Measurements from ENCODE around the gene ACOT9. TPM values are rescaled to one million over a fixed set of nuclear protein-coding genes. Genes with fewer than 3 reads are reported as not detected.

The ACOT9 gene, protein sequence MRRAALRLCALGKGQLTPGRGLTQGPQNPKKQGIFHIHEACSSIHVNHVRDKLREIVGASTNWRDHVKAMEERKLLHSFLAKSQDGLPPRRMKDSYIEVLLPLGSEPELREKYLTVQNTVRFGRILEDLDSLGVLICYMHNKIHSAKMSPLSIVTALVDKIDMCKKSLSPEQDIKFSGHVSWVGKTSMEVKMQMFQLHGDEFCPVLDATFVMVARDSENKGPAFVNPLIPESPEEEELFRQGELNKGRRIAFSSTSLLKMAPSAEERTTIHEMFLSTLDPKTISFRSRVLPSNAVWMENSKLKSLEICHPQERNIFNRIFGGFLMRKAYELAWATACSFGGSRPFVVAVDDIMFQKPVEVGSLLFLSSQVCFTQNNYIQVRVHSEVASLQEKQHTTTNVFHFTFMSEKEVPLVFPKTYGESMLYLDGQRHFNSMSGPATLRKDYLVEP
- 57.0 and 59.2 TPM in 2 replicates for total RNA-seq (2013; cell fraction: nucleolus; rRNA removed)
- 21.1 and 22.0 TPM in 2 replicates for total RNA-seq (2014; rRNA removed)
- total RNA-seq (2014; rRNA removed; fragmentation: Illumina TruSeq; extraction: Trizol): 19.8 and 21.9 TPM in 2 replicates
- total RNA-seq (2021): 16.9 and 17.4 TPM in 2 replicates
- polyA plus RNA-seq (2011; ENCODE audit: low read depth): 9.7 TPM
- 42.5 and 57.2 TPM in 2 replicates for polyA plus RNA-seq (2011; rRNA removed)
- 24.0 and 26.0 TPM in 2 replicates for polyA plus RNA-seq (2011; cell fraction: cytosol; rRNA removed)
- 36.2 and 39.5 TPM in 2 replicates for polyA plus RNA-seq (2011; cell fraction: nucleus; rRNA removed)
- polyA plus RNA-seq (2012): 12.3 and 15.4 TPM in 2 replicates
- polyA plus RNA-seq (2014; fragmentation: Illumina TruSeq; extraction: Trizol): 22.0 and 23.4 TPM in 2 replicates
- polyA plus RNA-seq (2014; fragmentation: Nextera tagmentation; extraction: Ambion mirVana): 10 to 100 TPM; 23.7 to 24.5 TPM
- polyA plus RNA-seq (2014; rRNA removed): 18.1 and 24.0 TPM in 2 replicates
- 10 to 100 TPM; 22.8 to 24.5 TPM for polyA plus RNA-seq (2016; fragmentation: Nextera tagmentation; extraction: Ambion mirVana)
- 22.1 and 25.5 TPM in 2 replicates for polyA minus RNA-seq (2011; rRNA and poly(A)+ RNA removed)
- polyA minus RNA-seq (2011; cell fraction: cytosol; rRNA and poly(A)+ RNA removed): 8.4 and 8.7 TPM in 2 replicates
- 13.7 and 18.1 TPM in 2 replicates for polyA minus RNA-seq (2011; cell fraction: nucleus; rRNA and poly(A)+ RNA removed)
- Bru-seq, nascent RNA: percentile 75 among the genes with signal in this experiment
- BruChase-seq, experiment 1, labeled RNA remaining after a 6-hour chase: percentile 77 among the genes with signal in this experiment
- BruChase-seq, experiment 2, labeled RNA remaining after a 2-hour chase: percentile 78 among the genes with signal in this experiment
- long read RNA-seq, experiment 1, transcript ACOT9-204 (16 exons, 3,117 nt): major isoform, 14 of 30 reads
- long read RNA-seq, experiment 1, transcript ACOT9-201 (15 exons, 1,675 nt): minor isoform, 7 of 30 reads
- long read RNA-seq, experiment 1, partial matches to known transcripts: 4 of 30 reads
- long read RNA-seq, experiment 1, other reads (novel, unspliced or antisense): 5 of 30 reads
- long read RNA-seq, experiment 2, transcript ACOT9-201 (15 exons, 1,675 nt): minor isoform, 88 of 335 reads
- long read RNA-seq, experiment 2, transcript ACOT9-204 (16 exons, 3,117 nt): major isoform, 175 of 335 reads
- long read RNA-seq, experiment 2, partial matches to known transcripts: 17 of 335 reads
- long read RNA-seq, experiment 2, other reads (novel, unspliced or antisense): 55 of 335 reads

DNA sequence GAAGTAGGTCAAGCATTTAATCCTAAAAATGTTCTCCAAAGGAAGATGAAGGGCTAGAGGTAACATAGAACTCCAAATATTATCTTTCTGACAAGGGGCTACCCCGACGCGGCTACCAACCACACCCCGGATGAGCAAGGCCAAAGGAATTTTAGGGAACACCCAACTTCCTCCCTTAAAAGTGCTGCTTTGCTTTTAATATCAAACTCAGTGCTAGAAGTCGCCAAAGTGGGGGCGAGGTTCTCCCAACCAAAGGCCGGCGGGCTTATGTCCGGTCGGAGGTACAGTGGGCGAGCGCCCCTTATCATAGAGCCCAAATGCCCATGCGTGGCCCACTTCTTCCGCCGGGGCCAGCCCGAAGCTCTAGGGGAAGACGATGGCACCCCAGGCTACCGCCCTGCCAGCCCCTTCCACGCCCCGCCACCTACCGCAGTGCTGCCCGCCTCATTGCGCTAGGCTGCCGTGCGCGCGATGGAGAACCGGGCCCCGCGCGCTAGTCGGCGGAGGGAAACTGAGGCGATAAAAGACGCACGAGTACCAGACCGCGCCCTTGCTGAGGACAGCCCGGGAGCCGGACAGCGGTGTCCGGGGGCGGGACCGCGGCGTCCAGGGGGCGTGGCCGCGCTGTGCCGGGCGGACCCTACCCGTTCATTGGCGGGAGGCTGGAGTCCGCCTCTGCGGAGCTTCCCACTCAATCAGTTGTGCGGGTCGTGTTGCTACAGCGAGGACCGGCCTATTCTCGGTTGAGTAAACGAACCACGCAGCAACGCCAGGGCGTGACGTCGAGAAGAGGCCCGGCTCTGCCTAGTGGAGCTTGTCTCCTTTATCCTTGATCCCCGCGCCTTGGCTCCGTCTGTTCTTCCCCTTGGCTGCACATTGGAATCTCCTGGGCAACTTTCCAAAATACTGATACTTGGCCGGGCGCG is at the start of gene ACOT9:
TSS of gene ACOT9 (minus strand) at position 580 of the 926 bp plus-strand sequence. CDS start at position 448, 132 bp downstream.
- ATAC-seq (peak; percentile 94), FAIRE-seq (peak; percentile 52), DNase-seq (ENCODE audit: low read depth, low spot score) (peak; percentile 53)
- H3K9me3 ChIP-seq (replicated peaks; ENCODE audit: control insufficient read depth, insufficient read depth, low read length): no peaks in the 10 kb centered on the region; the same call in 2 of the 3 replicates
- ChIA-PET RAD21 (ENCODE audit: unreplicated experiment) (interaction anchor here (1.0 to 2.9 kb wide), 4 partner anchors 10 to 159 kb away, joined by 4 to 18 read pairs (median 4); no protein-coding TSS in a partner anchor), POLR2A (interaction anchor here (0.6 to 2.4 kb wide), 8 partner anchors 8 to 1693 kb away, joined by 3 to 12 read pairs (median 4); partner anchors contain the start of gene SAT1), SMC1A (ENCODE audit: uncharacterized antibody, unreplicated experiment) (interaction anchor here (1.0 to 2.2 kb wide), 6 partner anchors 11 to 159 kb away, joined by 3 to 10 read pairs (median 4); partner anchors contain the start of gene SAT1), CTCF (interaction anchor here (1.0 to 4.0 kb wide), 4 partner anchors 9 to 159 kb away, joined by 3 to 19 read pairs (median 4); partner anchors contain the start of gene SAT1)
- peak within 1 kb of the TSS; percentile 48 for H2AFZ ChIP-seq (ENCODE audit: control insufficient read depth, low read depth, low read length)
- in situ Hi-C loops (cut with MboI) (no loop called here), intact Hi-C loops (cut with micrococcal nuclease; ENCODE audit: unreplicated experiment) (no loop called here)
- 31% methylated on average over 64 of the region's 73 CpGs for WGBS (ENCODE audit: insufficient coverage, insufficient replicate concordance, low lambda C conversion rate, missing lambda C conversion rate)
- no peaks in the 10 kb centered on the region for H4K20me1 ChIP-seq (ENCODE audit: control insufficient read depth, insufficient read depth)
- H3K36me3 ChIP-seq (ENCODE audit: control insufficient read depth in 2 of 2, insufficient read depth in 2 of 2, low read length in 1 of 2): no peaks in the 10 kb centered on the region
- peak within 1 kb of the TSS; percentile 72 for H3K4me2 ChIP-seq (ENCODE audit: control insufficient read depth, insufficient read depth)
- peak within 1 kb of the TSS; percentile 73 for H3K4me3 ChIP-seq
- H3K9ac ChIP-seq (ENCODE audit: control insufficient read depth, insufficient read depth, low read length): peak within 1 kb of the TSS; percentile 81
- TSS peak; percentile 75 for BruUV-seq (replicated peaks)
- no peaks in the 10 kb centered on the region for H3K27me3 ChIP-seq (replicated peaks in 1 of 2; ENCODE audit: control insufficient read depth in 2 of 2, insufficient read depth in 2 of 2, low read length in 1 of 2)
- H3K27ac ChIP-seq (ENCODE audit: control insufficient read depth, insufficient read depth): peak within 1 kb of the TSS; percentile 74
- no peaks in the 10 kb centered on the region for H3K4me1 ChIP-seq (ENCODE audit: control insufficient read depth, insufficient read depth, low read length)
- peaks cover 19% of the 10 kb centered on the region for H3K79me2 ChIP-seq (ENCODE audit: control insufficient read depth, insufficient read depth, low read length)
- peak; percentile 56; the same call in 1 of the 2 replicates for TF ChIP-seq NFYB (IDR thresholded peaks at IDR 0.05; ENCODE audit: insufficient read depth, low read depth, low read length)
- TF ChIP-seq, protein P1, sequence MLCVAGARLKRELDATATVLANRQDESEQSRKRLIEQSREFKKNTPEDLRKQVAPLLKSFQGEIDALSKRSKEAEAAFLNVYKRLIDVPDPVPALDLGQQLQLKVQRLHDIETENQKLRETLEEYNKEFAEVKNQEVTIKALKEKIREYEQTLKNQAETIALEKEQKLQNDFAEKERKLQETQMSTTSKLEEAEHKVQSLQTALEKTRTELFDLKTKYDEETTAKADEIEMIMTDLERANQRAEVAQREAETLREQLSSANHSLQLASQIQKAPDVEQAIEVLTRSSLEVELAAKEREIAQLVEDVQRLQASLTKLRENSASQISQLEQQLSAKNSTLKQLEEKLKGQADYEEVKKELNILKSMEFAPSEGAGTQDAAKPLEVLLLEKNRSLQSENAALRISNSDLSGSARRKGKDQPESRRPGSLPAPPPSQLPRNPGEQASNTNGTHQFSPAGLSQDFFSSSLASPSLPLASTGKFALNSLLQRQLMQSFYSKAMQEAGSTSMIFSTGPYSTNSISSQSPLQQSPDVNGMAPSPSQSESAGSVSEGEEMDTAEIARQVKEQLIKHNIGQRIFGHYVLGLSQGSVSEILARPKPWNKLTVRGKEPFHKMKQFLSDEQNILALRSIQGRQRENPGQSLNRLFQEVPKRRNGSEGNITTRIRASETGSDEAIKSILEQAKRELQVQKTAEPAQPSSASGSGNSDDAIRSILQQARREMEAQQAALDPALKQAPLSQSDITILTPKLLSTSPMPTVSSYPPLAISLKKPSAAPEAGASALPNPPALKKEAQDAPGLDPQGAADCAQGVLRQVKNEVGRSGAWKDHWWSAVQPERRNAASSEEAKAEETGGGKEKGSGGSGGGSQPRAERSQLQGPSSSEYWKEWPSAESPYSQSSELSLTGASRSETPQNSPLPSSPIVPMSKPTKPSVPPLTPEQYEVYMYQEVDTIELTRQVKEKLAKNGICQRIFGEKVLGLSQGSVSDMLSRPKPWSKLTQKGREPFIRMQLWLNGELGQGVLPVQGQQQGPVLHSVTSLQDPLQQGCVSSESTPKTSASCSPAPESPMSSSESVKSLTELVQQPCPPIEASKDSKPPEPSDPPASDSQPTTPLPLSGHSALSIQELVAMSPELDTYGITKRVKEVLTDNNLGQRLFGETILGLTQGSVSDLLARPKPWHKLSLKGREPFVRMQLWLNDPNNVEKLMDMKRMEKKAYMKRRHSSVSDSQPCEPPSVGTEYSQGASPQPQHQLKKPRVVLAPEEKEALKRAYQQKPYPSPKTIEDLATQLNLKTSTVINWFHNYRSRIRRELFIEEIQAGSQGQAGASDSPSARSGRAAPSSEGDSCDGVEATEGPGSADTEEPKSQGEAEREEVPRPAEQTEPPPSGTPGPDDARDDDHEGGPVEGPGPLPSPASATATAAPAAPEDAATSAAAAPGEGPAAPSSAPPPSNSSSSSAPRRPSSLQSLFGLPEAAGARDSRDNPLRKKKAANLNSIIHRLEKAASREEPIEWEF (IDR thresholded peaks at IDR 0.05; ENCODE audit: insufficient replicate concordance, low read depth, low read length): no peak
- peak; percentile 28; the same call in 1 of the 2 replicates for TF ChIP-seq POLR2AphosphoS5 (IDR thresholded peaks at IDR 0.05; ENCODE audit: low read length)
- TF ChIP-seq ZNF622 (IDR thresholded peaks at IDR 0.05): no peak
- TF ChIP-seq KAT2A (conservative IDR thresholded peaks at IDR 0.05; ENCODE audit: control insufficient read depth, low read depth, low read length): no peak
- TF ChIP-seq, protein P2, sequence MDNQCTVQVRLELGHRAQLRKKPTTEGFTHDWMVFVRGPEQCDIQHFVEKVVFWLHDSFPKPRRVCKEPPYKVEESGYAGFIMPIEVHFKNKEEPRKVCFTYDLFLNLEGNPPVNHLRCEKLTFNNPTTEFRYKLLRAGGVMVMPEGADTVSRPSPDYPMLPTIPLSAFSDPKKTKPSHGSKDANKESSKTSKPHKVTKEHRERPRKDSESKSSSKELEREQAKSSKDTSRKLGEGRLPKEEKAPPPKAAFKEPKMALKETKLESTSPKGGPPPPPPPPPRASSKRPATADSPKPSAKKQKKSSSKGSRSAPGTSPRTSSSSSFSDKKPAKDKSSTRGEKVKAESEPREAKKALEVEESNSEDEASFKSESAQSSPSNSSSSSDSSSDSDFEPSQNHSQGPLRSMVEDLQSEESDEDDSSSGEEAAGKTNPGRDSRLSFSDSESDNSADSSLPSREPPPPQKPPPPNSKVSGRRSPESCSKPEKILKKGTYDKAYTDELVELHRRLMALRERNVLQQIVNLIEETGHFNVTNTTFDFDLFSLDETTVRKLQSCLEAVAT (IDR thresholded peaks at IDR 0.05): no peak
- no peak for TF ChIP-seq MEF2B (IDR thresholded peaks at IDR 0.05; ENCODE audit: partially characterized antibody, poor library complexity, severe bottlenecking)

Data from GM12878 (cell line).